SIG-M5 treated with dmso at 0.1 percent for 504 hours (cell line): ENCODE data around the gene C1R.
"Not testable (repeated sequence)": the region's sequence is repeated elsewhere in the genome, so short reads cannot be mapped to it uniquely, and the experiment has no call there.

Experiments
- DNase-seq: peaks from one replicate; lab custom pipeline; 2025; ENCODE audit not compliant: unreplicated experiment; lab: John Stamatoyannopoulos, UW

Gene C1R

GRCh38 chr12:7069386-7069785 lies 22.9 kb downstream of the C1R start:
- no peak for DNase-seq

GRCh38 chr12:7068994-7069346 lies 23.3 kb downstream of the C1R start:
- DNase-seq: no peak

DNA sequence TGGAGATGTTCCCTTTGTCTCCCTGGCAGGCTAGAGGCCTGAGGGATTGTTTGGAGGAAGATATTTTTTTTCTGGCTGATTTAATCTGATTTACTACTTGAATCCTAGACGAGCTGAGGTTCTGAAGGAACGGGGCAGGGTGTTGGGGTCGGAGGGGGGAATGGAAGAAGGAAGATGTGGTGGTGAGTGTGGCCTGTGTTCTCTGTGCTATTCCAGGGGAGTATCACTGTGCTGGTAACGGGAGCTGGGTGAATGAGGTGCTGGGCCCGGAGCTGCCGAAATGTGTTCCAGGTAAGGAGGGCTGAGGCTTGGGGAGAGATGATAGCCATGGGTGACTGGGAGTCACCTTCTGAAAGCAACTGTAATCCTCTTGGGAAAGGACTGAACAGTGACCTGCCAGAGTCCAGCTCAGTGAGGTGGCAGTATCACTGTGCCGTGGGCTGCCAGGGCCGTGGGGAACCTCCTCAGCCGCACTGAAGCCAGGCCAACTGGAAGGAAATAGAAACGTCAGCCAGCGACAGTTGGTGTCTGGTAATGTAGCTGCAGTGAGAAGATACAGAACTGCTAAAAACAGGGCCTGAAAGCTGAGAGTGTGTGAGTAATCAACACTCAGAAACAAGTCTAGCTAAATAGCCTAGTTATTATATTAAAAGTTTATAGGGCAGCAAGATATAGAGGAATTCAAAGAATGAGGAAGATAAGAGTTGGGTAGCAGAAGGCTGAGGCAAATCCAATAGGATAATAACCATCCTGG lies 23.8 kb downstream of the C1R start:
- DNase-seq: no peak

DNA sequence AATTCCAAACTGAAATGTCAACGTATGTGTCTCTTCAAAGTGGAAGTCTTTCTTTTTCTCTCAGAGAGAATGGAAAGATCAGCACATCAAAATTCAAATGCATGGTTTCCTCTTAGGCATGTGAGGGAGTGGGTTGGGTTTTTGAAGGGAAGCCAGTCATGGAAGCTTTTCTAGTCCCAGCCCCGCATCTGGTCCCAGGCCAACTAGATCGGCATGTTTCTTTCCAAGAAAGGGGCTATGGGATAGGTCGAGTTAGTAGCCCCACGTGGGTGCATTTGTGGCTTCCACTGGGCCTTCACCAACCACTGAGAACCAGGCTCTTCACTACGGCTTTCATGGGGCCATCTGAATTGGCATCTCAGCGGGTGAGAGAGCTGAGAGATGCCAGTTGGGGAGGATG lies 25.1 kb downstream of the C1R start:
- DNase-seq: no peak

- DNase-seq: no peak
These were observed 25.6 kb downstream of the C1R start for GRCh38 chr12:7066596-7066995.

GRCh38 chr12:7065073-7065623 lies 27.1 kb downstream of the C1R start:
- no peak for DNase-seq

DNA sequence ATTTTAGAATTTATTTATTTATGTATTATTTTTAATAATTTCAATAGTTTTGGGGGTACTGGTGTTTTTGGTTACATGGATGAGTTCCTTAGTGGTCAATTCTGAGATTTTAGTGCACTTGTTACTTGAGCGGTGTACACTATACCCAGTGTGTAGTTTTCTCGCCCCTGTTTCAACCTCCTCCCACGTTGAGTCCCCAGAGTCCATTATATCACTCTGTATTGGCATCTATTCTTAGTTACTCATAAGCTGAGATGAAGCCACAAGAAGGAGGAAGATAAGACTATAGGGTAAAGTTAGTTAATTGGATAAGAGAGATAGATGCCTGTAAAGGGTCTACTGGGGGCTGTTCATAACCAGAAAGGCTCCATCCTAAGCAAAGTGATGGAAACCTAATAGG lies 27.7 kb downstream of the C1R start:
- DNase-seq: no peak

GRCh38 chr12:7061596-7061995 lies 30.6 kb downstream of the C1R start:
- no peak for DNase-seq

DNA sequence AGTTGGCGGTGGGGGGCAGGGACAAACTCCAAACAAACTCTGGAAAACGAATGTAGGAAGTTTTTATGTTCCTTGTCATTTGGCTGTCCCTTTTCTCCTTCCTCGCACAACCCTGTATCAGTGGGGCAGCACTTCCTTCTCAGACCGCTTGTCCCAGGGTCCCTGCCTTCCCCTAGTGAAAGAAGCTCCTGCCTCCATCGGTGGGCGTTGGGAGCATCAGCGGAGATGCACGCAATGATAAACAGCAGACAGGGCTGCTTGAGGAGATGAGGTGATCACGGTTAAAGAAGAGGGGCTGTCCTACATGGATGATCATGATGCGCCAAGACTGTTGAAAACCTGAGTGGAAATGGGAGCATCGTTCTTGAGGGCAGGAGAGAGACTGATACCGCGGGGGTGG lies 31.1 kb downstream of the C1R start:
- no peak for DNase-seq

GRCh38 chr12:7060353-7060954 lies 31.8 kb downstream of the C1R start, which contains the start of gene C1S:
C1S (plus strand) TSS chr12:7060718; CDS start chr12:7061913, 1,195 bp downstream.
- DNase-seq: no peak

GRCh38 chr12:7059780-7060179 lies 32.5 kb downstream of the C1R start:
- no peak for DNase-seq

DNA sequence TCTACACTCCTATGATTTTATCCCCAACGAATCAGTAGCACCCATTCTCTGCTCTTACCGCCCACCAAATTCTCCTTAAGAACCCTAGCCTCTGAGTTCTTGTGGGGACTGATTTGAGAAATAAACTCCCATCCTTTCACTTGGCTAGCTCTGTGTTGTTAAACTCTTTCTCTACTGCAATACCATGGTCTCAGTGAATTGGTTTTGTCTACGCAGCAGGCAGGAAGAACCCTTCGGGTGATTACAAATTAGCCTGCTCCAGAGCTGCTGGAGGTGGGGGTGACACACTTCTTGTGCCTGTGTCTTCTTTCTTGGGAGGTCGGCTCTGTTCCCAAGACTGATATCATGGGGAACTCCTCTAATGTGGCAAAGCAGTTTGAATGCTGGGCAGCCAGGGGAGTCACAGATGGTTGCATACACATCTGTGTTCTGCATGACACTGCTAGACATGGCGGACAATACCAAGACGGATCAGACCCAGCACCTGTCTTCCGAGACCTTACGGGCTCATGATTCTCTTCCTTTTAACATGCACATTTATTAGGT lies 33.3 kb downstream of the C1R start:
- no peak for DNase-seq

GRCh38 chr12:7058163-7058845 lies 33.9 kb downstream of the C1R start:
- DNase-seq: no peak

- not testable (repeated sequence) for DNase-seq
These were observed 36.5 kb downstream of the C1R start for GRCh38 chr12:7055736-7056135.

GRCh38 chr12:7054925-7055324 lies 37.3 kb downstream of the C1R start:
- no peak for DNase-seq

DNA sequence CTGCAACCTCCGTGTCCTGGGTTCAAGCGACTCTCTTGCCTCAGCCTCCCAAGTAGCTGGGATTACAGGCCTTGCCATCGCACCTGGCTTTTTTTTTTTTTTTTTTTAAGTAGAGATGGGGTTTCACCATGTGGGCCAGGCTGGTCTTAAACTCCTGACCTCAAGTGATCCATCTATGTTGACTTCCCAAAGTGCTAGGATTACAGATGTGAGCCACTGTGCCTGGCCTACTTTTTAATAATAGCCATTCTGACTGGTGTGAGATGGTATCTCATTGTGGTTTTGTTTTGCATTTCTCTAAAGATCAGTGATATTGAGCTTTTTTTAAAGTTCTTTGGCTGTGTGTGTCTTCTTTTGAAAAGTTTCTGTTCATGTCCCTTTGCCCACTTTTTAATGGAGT lies 42.3 kb downstream of the C1R start:
- not testable (repeated sequence) for DNase-seq

DNA sequence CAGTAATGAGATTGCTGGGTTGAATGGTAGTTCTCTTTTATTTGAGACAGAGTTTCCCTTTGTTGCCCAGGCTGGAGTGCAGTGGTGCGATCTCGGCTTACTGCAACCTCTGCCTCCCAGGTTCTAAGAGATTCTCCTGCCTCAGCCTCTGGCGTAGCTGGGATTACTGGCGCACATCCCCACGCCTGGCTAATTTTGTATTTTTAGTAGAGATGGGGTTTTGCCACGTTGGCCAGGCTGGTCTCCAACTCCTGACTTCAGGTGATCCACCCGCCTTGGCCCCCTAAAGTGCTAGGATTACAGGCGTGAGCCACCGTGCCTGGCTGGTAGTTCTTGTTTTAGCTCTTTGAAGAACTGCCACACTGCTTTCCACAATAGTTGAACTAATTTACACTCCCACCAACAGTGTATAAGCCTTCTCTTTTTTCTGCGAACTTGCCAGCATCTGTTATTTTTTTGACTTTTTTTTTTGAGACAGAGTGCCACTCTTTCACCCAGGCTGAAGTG lies 42.7 kb downstream of the C1R start:
- not testable (repeated sequence) for DNase-seq

DNA sequence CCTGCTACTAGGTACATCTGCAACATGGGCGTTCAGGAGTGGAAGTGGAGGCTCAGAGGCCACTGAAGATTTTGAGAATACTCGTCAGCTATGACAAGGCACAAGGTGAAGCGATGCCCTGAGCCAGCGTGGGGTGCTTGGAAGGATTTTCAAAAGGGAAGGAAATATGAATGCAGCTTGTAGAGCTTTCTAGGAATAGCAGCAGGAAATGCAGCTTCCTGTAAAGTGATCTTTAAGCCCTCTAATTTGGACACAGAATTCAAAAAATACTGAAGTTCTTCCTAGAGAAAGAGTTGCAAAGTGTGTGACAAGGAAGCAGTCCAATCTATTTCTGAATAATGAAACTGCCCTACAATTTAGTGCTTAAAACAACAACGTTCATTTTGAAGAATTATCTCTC lies 44.9 kb downstream of the C1R start:
- no peak for DNase-seq

- no peak for DNase-seq
These were observed 45.7 kb downstream of the C1R start for GRCh38 chr12:7046383-7047105.

GRCh38 chr12:7045913-7046312 lies 46.3 kb downstream of the C1R start:
- DNase-seq: no peak

GRCh38 chr12:7042842-7043241 lies 49.4 kb downstream of the C1R start:
- DNase-seq: peak; percentile 63
